Measurements from ENCODE around the gene RAC3.

RAC3 gene

GRCh38 chr17:81998691-81999438 lies 32.6 kb upstream of the RAC3 start:
- H3K79me2 ChIP-seq (ENCODE audit: control insufficient read depth, insufficient read depth, low read length, poor library complexity): no peaks in the 10 kb centered on the region
- no CpG with 5 or more reads among the region's 14 CpGs for WGBS (ENCODE audit: extremely low coverage, insufficient coverage, insufficient read length)

GRCh38 chr17:81999587-81999975 lies 31.9 kb upstream of the RAC3 start:
- peaks cover 4 to 5% of the 10 kb centered on the region in 2 experiments for H3K36me3 ChIP-seq (ENCODE audit: control insufficient read depth in 1 of 2, insufficient read depth in 2 of 2, low read length in 2 of 2)
- peak; percentile 80 to 86 for DNase-seq
- peaks cover 15 to 20% of the 10 kb centered on the region in 2 experiments for H3K4me1 ChIP-seq (ENCODE audit: control insufficient read depth in 1 of 2, insufficient read depth in 2 of 2, low read length in 2 of 2)
- no peaks in the 10 kb centered on the region for H3K27me3 ChIP-seq (ENCODE audit: insufficient read depth, low read length)
- no peak overlapping the region for H2BK5ac ChIP-seq (ENCODE audit: low read depth, low read length, poor library complexity)
- WGBS (ENCODE audit: extremely low coverage, insufficient coverage, insufficient read length): no CpG with 5 or more reads among the region's 12 CpGs
- no peak overlapping the region for H3K4me2 ChIP-seq (ENCODE audit: low read length)
- no peak overlapping the region for H2AFZ ChIP-seq (ENCODE audit: insufficient read depth, low read length, poor library complexity)
- peaks cover 5% of the 10 kb centered on the region for H3K79me2 ChIP-seq (ENCODE audit: control insufficient read depth, insufficient read depth, low read length, poor library complexity)
- H3K9ac ChIP-seq (ENCODE audit: low read length): no peak overlapping the region
- no peak overlapping the region for H2BK120ac ChIP-seq (ENCODE audit: insufficient read depth, low read length, poor library complexity)
- no peak overlapping the region for H4K12ac ChIP-seq (ENCODE audit: low read depth, low read length)
- H3K23ac ChIP-seq (ENCODE audit: low read length): no peak overlapping the region
- H4K91ac ChIP-seq (ENCODE audit: low read depth, low read length): peak overlapping the region; percentile 63
- no peak overlapping the region for H2BK12ac ChIP-seq (ENCODE audit: low read length)
- H3K4ac ChIP-seq (ENCODE audit: low read depth, low read length): no peak overlapping the region
- H3K9me3 ChIP-seq (ENCODE audit: insufficient read depth, low read depth, low read length): no peaks in the 10 kb centered on the region
- H3K4me3 ChIP-seq (ENCODE audit: low read depth, low read length): no peak overlapping the region
- H4K8ac ChIP-seq (ENCODE audit: low read depth, low read length): no peak overlapping the region
- H3K14ac ChIP-seq (ENCODE audit: low read length): no peak overlapping the region
- H2AK5ac ChIP-seq (ENCODE audit: low read length): no peak overlapping the region
- H3K79me1 ChIP-seq (ENCODE audit: low read length): peaks cover 17% of the 10 kb centered on the region
- no peak overlapping the region for H3K27ac ChIP-seq (ENCODE audit: low read depth, low read length)
- H3K18ac ChIP-seq (ENCODE audit: low read length): no peak overlapping the region

More at GRCh38 chr17:81998691-81999438, 32.6 kb upstream of the RAC3 start:
- Histone ChIP-seq H3K4ac (ENCODE audit: low read depth, low read length) (no peak overlapping the region), H2BK12ac (ENCODE audit: low read length) (peak overlapping the region; percentile 5), H3K4me1 (ENCODE audit: control insufficient read depth in 1 of 2, insufficient read depth in 2 of 2, low read length in 2 of 2) (peaks cover 9 to 13% of the 10 kb centered on the region in 2 experiments), H3K79me1 (ENCODE audit: low read length) (peaks cover 11% of the 10 kb centered on the region), H3K18ac (ENCODE audit: low read length) (peak overlapping the region; percentile 14), H4K8ac (ENCODE audit: low read depth, low read length) (peak overlapping the region; percentile 3), H3K27me3 (ENCODE audit: insufficient read depth, low read length) (no peaks in the 10 kb centered on the region), H2AK5ac (ENCODE audit: low read length) (peak overlapping the region; percentile 16), H2BK5ac (ENCODE audit: low read depth, low read length, poor library complexity) (no peak overlapping the region), H3K23ac (ENCODE audit: low read length) (no peak overlapping the region), H4K12ac (ENCODE audit: low read depth, low read length) (no peak overlapping the region), H2AFZ (ENCODE audit: insufficient read depth, low read length, poor library complexity) (no peak overlapping the region), H3K9ac (ENCODE audit: low read length) (no peak overlapping the region), H3K36me3 (ENCODE audit: control insufficient read depth in 1 of 2, insufficient read depth in 2 of 2, low read length in 2 of 2) (peaks cover 4 to 12% of the 10 kb centered on the region in 2 experiments), H4K91ac (ENCODE audit: low read depth, low read length) (peak overlapping the region; percentile 20), H3K27ac (ENCODE audit: low read depth, low read length) (no peak overlapping the region), H3K4me3 (ENCODE audit: low read depth, low read length) (no peak overlapping the region), H3K4me2 (ENCODE audit: low read length) (no peak overlapping the region), H3K9me3 (ENCODE audit: insufficient read depth, low read depth, low read length) (no peaks in the 10 kb centered on the region), H3K14ac (ENCODE audit: low read length) (no peak overlapping the region), H2BK120ac (ENCODE audit: insufficient read depth, low read length, poor library complexity) (peak overlapping the region; percentile 8)
- peak; percentile 99 for DNase-seq

GRCh38 chr17:81999976-82000802 lies 31.3 kb upstream of the RAC3 start:
- H2BK5ac ChIP-seq (ENCODE audit: low read depth, low read length, poor library complexity): no peak overlapping the region
- peak overlapping the region; percentile 63 for H4K91ac ChIP-seq (ENCODE audit: low read depth, low read length)
- H3K4ac ChIP-seq (ENCODE audit: low read depth, low read length): no peak overlapping the region
- no peak overlapping the region for H4K12ac ChIP-seq (ENCODE audit: low read depth, low read length)
- peaks cover 4 to 5% of the 10 kb centered on the region in 2 experiments for H3K36me3 ChIP-seq (ENCODE audit: control insufficient read depth in 1 of 2, insufficient read depth in 2 of 2, low read length in 2 of 2)
- H3K9ac ChIP-seq (ENCODE audit: low read length): no peak overlapping the region
- peak overlapping the region; percentile 5 for H3K14ac ChIP-seq (ENCODE audit: low read length)
- H3K4me1 ChIP-seq (ENCODE audit: control insufficient read depth in 1 of 2, insufficient read depth in 2 of 2, low read length in 2 of 2): peaks cover 21 to 25% of the 10 kb centered on the region in 2 experiments
- H3K27ac ChIP-seq (ENCODE audit: low read depth, low read length): no peak overlapping the region
- H3K79me1 ChIP-seq (ENCODE audit: low read length): peaks cover 23% of the 10 kb centered on the region
- H3K4me3 ChIP-seq (ENCODE audit: low read depth, low read length): no peak overlapping the region
- H3K27me3 ChIP-seq (ENCODE audit: insufficient read depth, low read length): no peaks in the 10 kb centered on the region
- no peaks in the 10 kb centered on the region for H3K9me3 ChIP-seq (ENCODE audit: insufficient read depth, low read depth, low read length)
- H3K23ac ChIP-seq (ENCODE audit: low read length): no peak overlapping the region
- H3K79me2 ChIP-seq (ENCODE audit: control insufficient read depth, insufficient read depth, low read length, poor library complexity): peaks cover 6% of the 10 kb centered on the region
- no peak overlapping the region for H2BK120ac ChIP-seq (ENCODE audit: insufficient read depth, low read length, poor library complexity)
- H2BK12ac ChIP-seq (ENCODE audit: low read length): no peak overlapping the region
- peak overlapping the region; percentile 15 for H2AK5ac ChIP-seq (ENCODE audit: low read length)
- H3K18ac ChIP-seq (ENCODE audit: low read length): no peak overlapping the region
- no peak overlapping the region for H3K4me2 ChIP-seq (ENCODE audit: low read length)
- DNase-seq: peak in 1 of 2 donors; percentile 24
- no peak overlapping the region for H4K8ac ChIP-seq (ENCODE audit: low read depth, low read length)
- H2AFZ ChIP-seq (ENCODE audit: insufficient read depth, low read length, poor library complexity): no peak overlapping the region
- WGBS (ENCODE audit: extremely low coverage, insufficient coverage, insufficient read length): no CpG with 5 or more reads among the region's 36 CpGs

- Histone ChIP-seq H3K4me2 (ENCODE audit: low read length) (no peak overlapping the region), H3K14ac (ENCODE audit: low read length) (no peak overlapping the region), H2BK120ac (ENCODE audit: insufficient read depth, low read length, poor library complexity) (no peak overlapping the region), H3K79me1 (ENCODE audit: low read length) (peaks cover 26% of the 10 kb centered on the region), H3K23ac (ENCODE audit: low read length) (no peak overlapping the region), H3K4me3 (ENCODE audit: low read depth, low read length) (no peak overlapping the region), H3K79me2 (ENCODE audit: control insufficient read depth, insufficient read depth, low read length, poor library complexity) (peaks cover 6% of the 10 kb centered on the region), H3K4ac (ENCODE audit: low read depth, low read length) (no peak overlapping the region), H4K8ac (ENCODE audit: low read depth, low read length) (no peak overlapping the region), H3K27me3 (ENCODE audit: insufficient read depth, low read length) (no peaks in the 10 kb centered on the region), H3K36me3 (ENCODE audit: control insufficient read depth in 1 of 2, insufficient read depth in 2 of 2, low read length in 2 of 2) (peaks cover 4 to 5% of the 10 kb centered on the region in 2 experiments), H3K18ac (ENCODE audit: low read length) (no peak overlapping the region), H3K4me1 (ENCODE audit: control insufficient read depth in 1 of 2, insufficient read depth in 2 of 2, low read length in 2 of 2) (peaks cover 23 to 31% of the 10 kb centered on the region in 2 experiments), H4K91ac (ENCODE audit: low read depth, low read length) (peak overlapping the region; percentile 55), H3K9me3 (ENCODE audit: insufficient read depth, low read depth, low read length) (peaks cover 3% of the 10 kb centered on the region), H2BK12ac (ENCODE audit: low read length) (peak overlapping the region; percentile 55), H4K12ac (ENCODE audit: low read depth, low read length) (no peak overlapping the region), H2AFZ (ENCODE audit: insufficient read depth, low read length, poor library complexity) (no peak overlapping the region), H3K27ac (ENCODE audit: low read depth, low read length) (no peak overlapping the region), H2BK5ac (ENCODE audit: low read depth, low read length, poor library complexity) (no peak overlapping the region), H2AK5ac (ENCODE audit: low read length) (no peak overlapping the region), H3K9ac (ENCODE audit: low read length) (no peak overlapping the region)
- no CpG with 5 or more reads among the region's 32 CpGs for WGBS (ENCODE audit: extremely low coverage, insufficient coverage, insufficient read length)
- DNase-seq: peak; percentile 39 to 62
These were observed 30.5 kb upstream of the RAC3 start for GRCh38 chr17:82000803-82001570.
